Measurements from ENCODE around the gene TSPEAR. TPM values are rescaled to one million over a fixed set of nuclear protein-coding genes. Genes with fewer than 3 reads are reported as not detected.

The TSPEAR gene
- total RNA-seq, 1 donor from 2014 or later: not detected

GRCh38 chr21:44573630-44574456 lies 137.5 kb downstream of the TSPEAR start, which contains the start of gene KRTAP10-4:
TSS of gene KRTAP10-4 (plus strand) at chr21:44573729. CDS start at chr21:44573759, 30 bp downstream.

GRCh38 chr21:44558695-44559094 lies 152.7 kb downstream of the TSPEAR start, which contains the start of gene KRTAP10-3:
TSS of gene KRTAP10-3 (minus strand) at chr21:44558795. CDS start at chr21:44558715, 80 bp downstream.

GRCh38 chr21:44551340-44551961 lies 159.9 kb downstream of the TSPEAR start, which contains the start of gene KRTAP10-2:
TSS of gene KRTAP10-2 (minus strand) at chr21:44551505. CDS start at chr21:44551458, 47 bp downstream.

GRCh38 chr21:44539991-44540666 lies 171.2 kb downstream of the TSPEAR start, which contains the start of gene KRTAP10-1:
TSS of gene KRTAP10-1 (minus strand) at chr21:44540195. CDS start at chr21:44540150, 45 bp downstream.

GRCh38 chr21:44454747-44455523 lies 256.4 kb downstream of the TSPEAR start, which contains the start of gene LRRC3:
TSS of gene LRRC3 (plus strand) at chr21:44455510. CDS start at chr21:44456645, 1,135 bp downstream.

Other genes starting within 250 kb of the TSPEAR start
- gene KRTAP10-1, start 171.4 kb downstream of the TSPEAR start, total RNA-seq: not detected in 2 replicates
- gene KRTAP10-2, start 160.1 kb downstream of the TSPEAR start, total RNA-seq: not detected in 2 replicates
- gene KRTAP10-3, start 152.8 kb downstream of the TSPEAR start, total RNA-seq: not detected in 2 replicates
- gene KRTAP10-4, start 137.8 kb downstream of the TSPEAR start, total RNA-seq: not detected in 2 replicates
- gene KRTAP10-5, start 131.0 kb downstream of the TSPEAR start, total RNA-seq: not detected in 2 replicates
- not detected in 2 replicates for gene KRTAP10-6, start 119.1 kb downstream of the TSPEAR start, total RNA-seq
- not detected in 2 replicates for gene KRTAP10-7, start 111.0 kb downstream of the TSPEAR start, total RNA-seq
- gene KRTAP10-8, start 99.5 kb downstream of the TSPEAR start, total RNA-seq: not detected in 2 replicates
- not detected in 2 replicates for gene KRTAP10-9, start 84.5 kb downstream of the TSPEAR start, total RNA-seq
- not detected in 2 replicates for gene KRTAP10-10, start 74.2 kb downstream of the TSPEAR start, total RNA-seq
- not detected in 2 replicates for gene KRTAP10-11, start 65.2 kb downstream of the TSPEAR start, total RNA-seq
- not detected in 2 replicates for gene KRTAP12-4, start 56.9 kb downstream of the TSPEAR start, total RNA-seq
- not detected in 2 replicates for gene KRTAP12-3, start 53.6 kb downstream of the TSPEAR start, total RNA-seq
- not detected in 2 replicates for gene KRTAP12-2, start 44.6 kb downstream of the TSPEAR start, total RNA-seq
- not detected in 2 replicates for gene KRTAP12-1, start 29.4 kb downstream of the TSPEAR start, total RNA-seq
- not detected in 2 replicates for gene KRTAP10-12, start 14.4 kb downstream of the TSPEAR start, total RNA-seq
- 35.5 and 37.3 TPM in 2 replicates for gene UBE2G2, start 90.2 kb upstream of the TSPEAR start, total RNA-seq
- gene SUMO3, start 106.5 kb upstream of the TSPEAR start, total RNA-seq: 54.7 and 66.2 TPM in 2 replicates
- 276 and 321 TPM in 2 replicates for gene PTTG1IP, start 162.1 kb upstream of the TSPEAR start, total RNA-seq
- gene ITGB2, start 209.3 kb upstream of the TSPEAR start, total RNA-seq: 0.12 and 4.3 TPM in 2 replicates
- gene SLX9, start 228.5 kb upstream of the TSPEAR start, total RNA-seq: 18.3 and 27.8 TPM in 2 replicates